ENCODE measurements around the gene POLE3. TPM values are rescaled to one million over a fixed set of nuclear protein-coding genes. Genes with fewer than 3 reads are reported as not detected.

POLE3 gene
- total and polyA plus RNA-seq, 2 donors (not counting 1 experiment from before 2014, with no cell fraction given) = 50.3 to 60.7 TPM

DNA sequence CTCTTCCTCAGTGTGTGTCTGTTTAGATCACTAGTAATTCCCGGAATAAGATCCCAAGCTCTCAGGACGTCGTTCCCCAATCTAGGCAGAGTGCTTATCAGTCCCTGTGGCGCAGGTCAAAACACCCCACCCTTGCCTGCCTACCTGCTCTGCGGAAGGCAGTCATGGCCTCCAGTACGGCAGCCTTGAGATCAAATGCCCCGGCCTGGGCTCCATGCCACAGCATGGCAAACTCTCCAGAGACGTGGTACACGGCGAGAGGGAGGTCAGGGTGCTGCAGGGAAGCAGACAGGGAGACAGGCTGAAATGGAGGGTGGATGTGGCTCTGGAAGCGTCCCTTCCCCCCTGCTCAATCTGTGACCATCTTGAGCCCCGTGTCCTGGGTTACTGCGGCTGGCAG, 21.6 kb downstream of the POLE3 start:
- H3K36me3 ChIP-seq (replicated peaks in 1 of 2; ENCODE audit: control extremely low read depth in 1 of 2, control insufficient read depth in 1 of 2, extremely low read depth in 1 of 2, insufficient read depth in 2 of 2, low read length in 1 of 2) = peaks cover 0 to 53% of the 10 kb centered on the region in 2 experiments
- intact Hi-C loops (cut with micrococcal nuclease) = no loop called here
- no peak for ATAC-seq (ENCODE audit: low read depth)
- CTCF ChIA-PET = no interaction called here
- no peaks in the 10 kb centered on the region for H3K4me1 ChIP-seq (ENCODE audit: control insufficient read depth in 2 of 2, insufficient read depth in 2 of 2, low read length in 2 of 2)
- POLR2A ChIA-PET = no interaction called here
- Mint-ChIP-seq H3K27me3 (no peaks in the 10 kb centered on the region), H3K27ac (no peak overlapping the region), H3K9me3 (ENCODE audit: insufficient read depth) (no peaks in the 10 kb centered on the region), H3K4me1 (no peaks in the 10 kb centered on the region), H3K4me3 (no peak overlapping the region)
- H3K27me3 ChIP-seq (replicated peaks in 1 of 4; ENCODE audit: control extremely low read depth in 1 of 4, control insufficient read depth in 3 of 4, insufficient read depth in 4 of 4, low read length in 3 of 4) = no peaks in the 10 kb centered on the region
- no peak overlapping the region for H3K9ac ChIP-seq (ENCODE audit: low read length)
- no peak overlapping the region for H2AFZ ChIP-seq (ENCODE audit: insufficient read depth, low read depth, low read length, poor library complexity, severe bottlenecking)
- TF ChIP-seq EZH2 (IDR thresholded peaks at IDR 0.05; ENCODE audit: borderline replicate concordance, insufficient read depth, low read depth, low read length, poor library complexity, severe bottlenecking) = no peak
- TF ChIP-seq, protein P1, sequence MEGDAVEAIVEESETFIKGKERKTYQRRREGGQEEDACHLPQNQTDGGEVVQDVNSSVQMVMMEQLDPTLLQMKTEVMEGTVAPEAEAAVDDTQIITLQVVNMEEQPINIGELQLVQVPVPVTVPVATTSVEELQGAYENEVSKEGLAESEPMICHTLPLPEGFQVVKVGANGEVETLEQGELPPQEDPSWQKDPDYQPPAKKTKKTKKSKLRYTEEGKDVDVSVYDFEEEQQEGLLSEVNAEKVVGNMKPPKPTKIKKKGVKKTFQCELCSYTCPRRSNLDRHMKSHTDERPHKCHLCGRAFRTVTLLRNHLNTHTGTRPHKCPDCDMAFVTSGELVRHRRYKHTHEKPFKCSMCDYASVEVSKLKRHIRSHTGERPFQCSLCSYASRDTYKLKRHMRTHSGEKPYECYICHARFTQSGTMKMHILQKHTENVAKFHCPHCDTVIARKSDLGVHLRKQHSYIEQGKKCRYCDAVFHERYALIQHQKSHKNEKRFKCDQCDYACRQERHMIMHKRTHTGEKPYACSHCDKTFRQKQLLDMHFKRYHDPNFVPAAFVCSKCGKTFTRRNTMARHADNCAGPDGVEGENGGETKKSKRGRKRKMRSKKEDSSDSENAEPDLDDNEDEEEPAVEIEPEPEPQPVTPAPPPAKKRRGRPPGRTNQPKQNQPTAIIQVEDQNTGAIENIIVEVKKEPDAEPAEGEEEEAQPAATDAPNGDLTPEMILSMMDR (IDR thresholded peaks at IDR 0.05) = no peak
- H4K20me1 ChIP-seq (ENCODE audit: control insufficient read depth, insufficient read depth, low read length, poor library complexity, severe bottlenecking) = no peaks in the 10 kb centered on the region
- no peaks in the 10 kb centered on the region for H3K79me2 ChIP-seq (ENCODE audit: control insufficient read depth, insufficient read depth, low read length)
- H3K27ac ChIP-seq (ENCODE audit: low read length in 2 of 2) = no peak overlapping the region
- DNase-seq = no peak
- no peaks in the 10 kb centered on the region for H3K9me3 ChIP-seq (ENCODE audit: control extremely low read depth in 1 of 3, control insufficient read depth in 2 of 3, insufficient read depth in 1 of 3, low read length in 2 of 3)
- no peak overlapping the region for H3K4me3 ChIP-seq (ENCODE audit: control extremely low read depth in 1 of 5, extremely low read depth in 1 of 5, insufficient read depth in 1 of 5, low read depth in 2 of 5, low read length in 4 of 5)
- WGBS (ENCODE audit: insufficient coverage) = 93% methylated on average over 8 of the region's 13 CpGs
- H3K4me2 ChIP-seq (replicated peaks; ENCODE audit: low read depth, low read length, poor library complexity, severe bottlenecking) = no peak overlapping the region

DNA sequence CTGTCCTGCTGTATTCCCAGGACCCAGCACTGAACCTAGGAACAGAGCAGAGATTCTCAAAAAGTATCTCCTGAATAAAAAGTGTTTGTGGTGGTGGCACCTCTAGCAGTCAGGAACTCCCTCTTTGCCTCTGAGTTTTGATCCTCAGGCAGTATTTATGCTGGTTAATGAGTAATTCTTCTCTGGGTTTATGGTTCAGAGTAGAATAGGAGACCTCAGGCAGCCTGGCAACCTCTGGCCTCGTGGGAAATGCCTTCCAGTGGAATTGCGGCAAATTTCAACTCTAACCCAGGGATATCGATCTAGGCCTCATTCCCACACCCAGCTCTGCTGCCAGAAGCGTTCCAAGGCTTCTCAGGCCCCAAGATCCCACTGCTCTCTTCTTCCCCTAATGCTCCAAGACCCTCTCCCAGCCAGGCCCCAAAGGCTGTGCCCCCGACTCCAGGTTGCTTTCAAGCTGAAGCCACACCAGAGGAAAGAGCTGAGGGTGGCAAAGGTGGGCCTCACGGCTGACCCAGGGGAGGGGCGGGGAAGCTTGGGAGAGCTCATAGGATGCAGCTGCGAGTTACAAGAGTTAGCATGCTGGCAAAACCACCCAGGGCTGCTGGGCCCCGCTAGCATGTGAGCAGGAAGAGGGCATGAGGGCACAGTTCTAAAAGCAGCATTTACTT, 22.8 kb downstream of the POLE3 start:
- intact Hi-C loops (cut with micrococcal nuclease) = no loop called here
- no peak for ATAC-seq (ENCODE audit: low read depth)
- Histone ChIP-seq H3K4me1 (ENCODE audit: control insufficient read depth in 2 of 2, insufficient read depth in 2 of 2, low read length in 2 of 2) (no peaks in the 10 kb centered on the region), H3K27me3 (replicated peaks in 1 of 4; ENCODE audit: control extremely low read depth in 1 of 4, control insufficient read depth in 3 of 4, insufficient read depth in 4 of 4, low read length in 3 of 4) (no peaks in the 10 kb centered on the region), H3K9ac (ENCODE audit: low read length) (no peak overlapping the region), H3K36me3 (replicated peaks in 1 of 2; ENCODE audit: control extremely low read depth in 1 of 2, control insufficient read depth in 1 of 2, extremely low read depth in 1 of 2, insufficient read depth in 2 of 2, low read length in 1 of 2) (peaks cover 0 to 53% of the 10 kb centered on the region in 2 experiments), H4K20me1 (ENCODE audit: control insufficient read depth, insufficient read depth, low read length, poor library complexity, severe bottlenecking) (no peaks in the 10 kb centered on the region), H2AFZ (ENCODE audit: insufficient read depth, low read depth, low read length, poor library complexity, severe bottlenecking) (no peak overlapping the region), H3K4me2 (replicated peaks; ENCODE audit: low read depth, low read length, poor library complexity, severe bottlenecking) (no peak overlapping the region), H3K4me3 (ENCODE audit: control extremely low read depth in 1 of 5, extremely low read depth in 1 of 5, insufficient read depth in 1 of 5, low read depth in 2 of 5, low read length in 4 of 5) (no peak overlapping the region), H3K9me3 (ENCODE audit: control extremely low read depth in 1 of 3, control insufficient read depth in 2 of 3, insufficient read depth in 1 of 3, low read length in 2 of 3) (no peaks in the 10 kb centered on the region), H3K27ac (ENCODE audit: low read length in 2 of 2) (no peak overlapping the region), H3K79me2 (ENCODE audit: control insufficient read depth, insufficient read depth, low read length) (no peaks in the 10 kb centered on the region)
- ChIA-PET POLR2A (interaction anchor here (0.6 kb wide), 1 partner anchor 10 kb away, joined by 6 read pairs; no protein-coding TSS in a partner anchor), CTCF (interaction anchor here (1.8 kb wide), 1 partner anchor 14 kb away, joined by 5 read pairs; no protein-coding TSS in a partner anchor)
- Mint-ChIP-seq H3K27me3 (no peaks in the 10 kb centered on the region), H3K4me3 (no peak overlapping the region), H3K9me3 (ENCODE audit: insufficient read depth) (no peaks in the 10 kb centered on the region), H3K27ac (no peak overlapping the region), H3K4me1 (no peaks in the 10 kb centered on the region)
- no peak for DNase-seq
- TF ChIP-seq, protein P1 (IDR thresholded peaks at IDR 0.05) = no peak
- no peak for TF ChIP-seq EZH2 (IDR thresholded peaks at IDR 0.05; ENCODE audit: borderline replicate concordance, insufficient read depth, low read depth, low read length, poor library complexity, severe bottlenecking)
- 90% methylated on average over 8 of the region's 9 CpGs for WGBS (ENCODE audit: insufficient coverage)

Measured in B cell (primary cell).